HG03060 (cell line): Measurements from ENCODE around the gene IL1RN.

ENCODE experiments used
- ATAC-seq: cut with Tn5 transposase; IDR thresholded peaks from one replicate; pipeline ENCODE4 v1.9.1; 2021; ENCODE audit warnings: low read depth, moderate number of reproducible peaks; ENCODE audit not compliant: unreplicated experiment

Gene IL1RN

DNA sequence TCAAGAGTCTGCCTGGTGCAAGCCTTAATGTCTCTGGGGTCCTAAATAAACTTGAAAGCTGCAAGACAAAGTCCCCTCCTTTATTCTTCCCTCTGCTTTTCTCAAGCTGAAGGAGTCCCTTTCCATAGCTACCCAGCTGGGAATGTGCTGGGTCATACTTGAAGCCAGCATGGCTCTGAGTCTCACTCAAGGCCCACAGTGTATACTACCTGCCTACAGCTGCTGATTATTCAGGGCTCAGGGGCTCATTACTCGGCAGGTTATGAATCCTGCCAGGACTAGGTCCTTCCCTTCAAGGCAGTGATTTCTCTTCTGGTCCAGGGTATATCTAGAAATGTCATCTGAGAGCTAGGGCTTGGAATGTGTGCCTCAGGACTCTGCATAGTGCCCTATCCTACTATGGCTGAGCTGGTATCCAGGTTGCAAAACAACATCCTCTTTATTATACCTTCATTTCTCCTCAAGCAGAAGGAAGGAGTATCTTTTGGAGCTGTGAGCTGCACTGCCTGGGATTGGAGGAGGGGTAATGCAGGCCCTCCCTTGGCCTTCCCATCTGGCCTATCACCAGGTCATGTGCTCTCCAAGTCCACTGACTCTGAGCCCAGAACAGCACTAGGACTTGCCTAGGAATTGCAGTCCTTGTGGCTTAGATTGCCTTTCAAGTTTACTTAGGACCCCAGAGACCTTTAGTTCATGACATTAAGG, 22.3 kb downstream of the IL1RN start:
- no peak for ATAC-seq

DNA sequence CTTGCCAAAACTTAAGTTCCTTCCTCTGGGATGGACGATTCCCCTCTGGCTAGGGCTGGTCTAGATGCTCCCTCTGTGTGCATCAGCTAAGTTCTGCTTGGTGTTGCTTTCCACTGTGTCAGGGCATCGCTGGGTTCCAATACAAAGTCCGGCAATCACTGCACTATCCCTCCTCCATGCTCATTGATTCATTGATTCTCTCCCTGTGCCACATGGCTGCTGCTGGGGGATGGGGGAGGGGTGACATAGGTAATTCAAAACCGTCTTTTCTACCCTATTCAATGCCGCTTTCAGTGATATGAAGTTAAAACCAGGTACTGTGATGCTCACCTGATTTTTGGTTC, 22.8 kb downstream of the IL1RN start:
- no peak for ATAC-seq

DNA sequence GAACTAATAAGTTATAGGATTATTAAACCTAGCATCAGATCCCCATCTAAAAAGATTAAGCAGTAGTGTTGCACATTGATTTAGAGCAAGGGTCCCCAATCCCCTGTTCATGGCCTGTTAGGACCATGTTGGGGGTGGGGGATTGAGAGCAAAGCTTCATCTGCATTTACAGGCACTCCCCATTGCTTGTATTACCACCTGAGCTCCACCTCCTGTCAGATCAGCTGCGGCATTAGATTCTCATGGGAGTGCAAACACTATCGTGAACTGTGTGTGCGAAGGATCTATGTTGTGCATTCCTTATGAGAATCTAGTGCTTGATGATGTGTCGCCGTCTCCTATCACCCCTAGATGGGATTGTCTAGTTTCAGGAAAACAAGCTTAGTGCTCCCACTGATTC, 27.9 kb downstream of the IL1RN start:
- ATAC-seq = no peak

DNA sequence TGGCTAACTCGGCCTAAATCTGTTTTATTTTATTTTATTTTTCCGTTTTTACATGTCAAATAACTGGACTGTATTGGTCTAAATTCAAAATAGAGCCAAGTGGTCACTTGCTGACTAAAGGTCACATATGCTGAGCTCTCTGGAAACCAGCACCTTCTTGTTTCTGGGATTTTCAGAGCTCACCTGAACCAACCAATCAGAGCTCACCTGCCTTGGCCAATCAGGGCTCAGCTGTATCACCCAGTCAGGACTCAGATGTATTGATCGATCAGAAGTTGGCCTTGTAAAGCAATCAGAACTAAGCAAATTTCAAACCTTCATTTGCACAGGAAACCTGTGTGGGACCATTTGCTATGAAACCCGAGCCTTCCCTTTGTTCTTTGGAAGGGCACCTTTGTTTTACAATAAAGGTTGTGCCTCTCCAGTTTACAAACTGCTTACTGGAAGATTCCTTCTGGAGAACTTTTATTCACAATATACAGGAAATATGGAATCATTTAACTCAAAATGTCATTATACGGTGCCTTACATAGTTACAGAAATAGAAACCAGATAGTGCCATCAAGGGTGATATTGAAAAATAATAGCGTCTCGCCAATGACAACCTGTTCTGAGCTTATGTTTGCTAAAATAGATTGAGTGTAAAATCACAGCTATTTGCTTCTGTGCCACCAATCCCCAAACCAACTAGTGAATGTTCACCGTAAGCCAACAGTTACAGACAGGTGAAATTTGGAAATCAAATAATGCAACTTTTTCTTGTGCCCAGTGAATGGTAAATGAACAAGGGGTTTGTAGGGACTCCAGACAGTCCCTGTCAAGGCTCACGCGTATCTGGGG, 29.1 kb downstream of the IL1RN start:
- no peak for ATAC-seq

DNA sequence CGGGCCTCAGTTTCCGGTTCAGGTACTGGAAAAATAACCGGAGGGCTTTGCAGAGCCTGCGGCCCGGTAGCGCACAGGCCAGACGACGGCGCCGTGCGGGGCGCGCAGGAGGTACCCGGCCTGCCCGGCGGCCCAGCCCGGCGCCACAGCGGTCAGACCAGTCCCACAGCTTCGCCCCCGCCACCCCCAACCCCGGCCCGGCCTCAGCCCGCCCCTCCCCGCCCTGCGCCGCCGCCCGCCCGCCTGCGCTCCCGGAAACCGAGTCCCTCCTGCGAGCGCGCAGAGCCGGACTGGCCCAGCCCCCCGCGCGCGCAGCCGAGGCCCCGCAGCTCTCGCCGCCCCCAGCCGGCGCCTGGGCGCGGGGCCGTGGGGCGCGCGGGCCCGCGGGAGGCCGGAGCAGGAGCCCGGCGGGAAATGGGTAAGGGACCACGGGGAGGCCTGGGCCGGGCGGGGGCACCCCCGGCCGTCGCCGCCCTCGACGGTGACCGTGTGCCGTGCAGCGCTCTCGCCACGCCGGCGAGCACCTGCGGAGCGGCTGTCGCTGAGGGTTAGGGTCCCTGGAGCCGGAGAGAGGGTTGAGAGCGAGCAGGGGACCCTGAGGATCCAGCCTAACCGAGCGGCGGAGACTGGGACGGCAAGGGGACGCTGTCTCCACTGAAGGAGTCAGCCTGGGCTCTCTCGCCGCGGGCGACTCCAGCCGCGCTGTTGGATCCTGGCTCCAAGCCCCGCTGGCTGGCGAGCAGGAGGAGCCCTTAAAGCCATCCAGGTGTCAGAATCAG, 29.9 kb downstream of the IL1RN start:
- ATAC-seq = no peak

DNA sequence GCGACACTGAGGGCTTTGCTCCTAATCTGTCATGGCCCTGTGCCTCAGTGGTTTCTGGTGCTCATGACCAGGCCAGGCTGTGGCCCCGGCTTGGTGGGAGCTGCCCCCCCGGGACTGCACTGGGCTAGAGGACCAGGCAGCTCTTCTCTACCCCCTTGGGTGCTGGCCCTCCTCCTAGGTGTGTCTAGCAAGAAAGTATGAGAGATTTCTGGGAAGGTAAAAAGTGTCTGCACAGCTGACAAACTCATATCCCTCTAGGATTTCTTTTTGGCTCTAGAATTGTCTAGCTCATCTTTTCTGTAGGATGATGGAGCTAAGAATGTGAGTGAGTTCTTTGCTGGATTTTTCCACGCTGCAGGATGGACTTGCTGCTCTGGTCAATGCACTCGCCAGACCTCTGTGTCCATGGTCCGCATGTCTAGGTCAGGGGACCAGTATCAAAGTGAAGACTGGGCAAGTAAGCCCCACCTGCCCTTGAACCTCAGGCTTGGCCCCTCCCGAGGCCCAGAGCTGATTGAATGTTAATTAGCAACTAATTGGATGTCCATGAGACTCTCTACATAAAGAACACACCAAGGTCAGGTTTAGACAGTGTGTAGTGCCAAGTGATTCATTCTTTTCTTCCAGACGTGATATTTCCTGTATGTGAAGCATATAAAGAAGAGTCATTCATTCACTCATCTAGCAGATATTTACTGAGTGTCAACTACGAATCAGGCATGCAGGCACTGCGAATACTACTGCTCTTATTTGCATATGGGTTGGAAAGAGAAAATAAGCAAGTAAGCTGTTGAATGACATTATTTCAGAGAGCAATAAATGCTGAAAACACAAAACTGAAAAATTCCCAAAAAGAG, 30.7 kb downstream of the IL1RN start:
- ATAC-seq = no peak

DNA sequence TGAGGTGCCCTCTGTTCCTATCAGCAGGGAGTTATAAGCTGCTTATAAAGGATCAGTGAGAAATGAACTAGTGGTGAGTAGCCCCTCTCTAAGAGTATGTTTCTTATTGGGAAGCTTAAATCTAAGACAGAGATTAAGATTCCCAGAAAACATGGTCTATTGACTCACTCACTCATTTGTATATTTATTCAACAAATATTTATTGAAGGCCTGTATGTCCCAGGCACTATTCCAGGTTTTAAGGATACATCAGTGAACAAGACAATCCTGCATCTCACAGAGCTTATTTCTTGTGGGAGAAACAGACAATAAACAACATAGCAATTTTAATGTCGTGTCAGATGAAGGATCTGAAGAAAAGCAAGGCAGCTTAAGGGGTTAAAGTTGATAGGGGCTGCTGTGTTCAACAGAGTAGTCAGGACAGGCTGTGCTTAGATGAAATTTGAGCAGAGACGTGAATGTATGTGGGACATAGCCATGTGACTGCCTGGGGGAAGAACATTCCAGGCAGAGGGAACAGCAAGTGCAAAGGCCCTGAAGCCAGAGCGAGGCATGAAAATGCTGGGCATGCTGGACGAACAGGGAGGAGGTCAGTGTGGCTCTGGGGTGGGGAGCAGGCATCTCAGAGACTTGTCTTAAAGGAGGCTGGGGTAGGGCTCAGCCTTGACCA, 31.6 kb downstream of the IL1RN start:
- no peak for ATAC-seq

DNA sequence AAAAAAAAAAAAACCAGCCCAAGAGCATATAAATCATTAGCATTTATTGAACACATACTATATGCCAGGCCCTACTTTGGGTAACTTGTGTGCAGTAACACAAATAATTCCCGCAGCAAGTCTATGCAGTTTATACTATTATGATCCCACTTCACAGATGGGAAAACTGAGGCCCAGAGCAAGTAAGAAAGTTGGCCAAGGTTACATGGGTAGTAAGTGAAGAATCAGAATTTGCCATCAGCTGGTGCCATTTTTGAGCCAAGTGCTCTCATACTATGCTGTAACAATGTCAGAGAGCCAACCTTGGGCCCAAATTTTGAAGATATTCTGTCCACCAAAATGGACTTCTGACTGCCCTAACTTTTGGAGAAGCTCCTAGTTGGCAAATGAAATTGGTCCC, 32.9 kb downstream of the IL1RN start:
- ATAC-seq = no peak

DNA sequence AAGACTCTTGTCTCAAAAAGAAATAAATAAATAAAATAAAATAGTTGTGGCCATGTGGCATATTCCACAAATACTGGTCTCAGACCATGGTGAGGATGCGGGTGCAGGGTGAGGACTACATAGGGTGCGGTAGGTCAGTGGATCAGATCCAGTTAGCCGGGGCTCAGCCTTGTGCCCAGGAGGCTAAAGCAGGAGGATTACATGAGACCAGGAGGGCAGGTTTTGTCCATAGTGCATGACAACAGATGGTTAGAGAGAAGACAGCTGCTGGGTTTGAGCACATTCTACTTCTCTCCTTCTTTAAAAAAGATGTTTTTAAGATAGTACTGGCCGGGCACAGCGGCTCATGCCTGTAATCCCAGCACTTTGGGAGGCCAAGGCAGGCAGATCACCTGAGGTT, 33.6 kb downstream of the IL1RN start:
- no peak for ATAC-seq

DNA sequence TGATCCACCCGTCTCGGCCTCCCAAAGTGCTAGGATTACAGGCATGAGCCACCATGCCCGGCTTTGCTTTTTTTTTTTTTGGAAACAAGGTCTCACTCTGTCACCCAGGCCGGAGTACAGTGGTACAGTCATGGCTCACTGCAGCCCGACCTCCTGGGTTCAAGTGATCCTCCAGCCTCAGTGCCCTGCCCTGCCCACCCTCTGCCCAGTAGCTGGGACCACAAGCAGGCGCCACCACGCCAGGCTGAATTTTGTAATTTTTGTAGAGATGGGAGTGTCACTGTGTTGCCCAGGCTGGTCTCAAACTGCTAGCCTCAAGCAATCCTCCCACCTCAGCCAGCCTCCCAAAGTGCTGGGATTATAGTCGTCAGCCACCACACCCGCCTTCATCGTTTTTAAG, 34.8 kb downstream of the IL1RN start:
- ATAC-seq = no peak

DNA sequence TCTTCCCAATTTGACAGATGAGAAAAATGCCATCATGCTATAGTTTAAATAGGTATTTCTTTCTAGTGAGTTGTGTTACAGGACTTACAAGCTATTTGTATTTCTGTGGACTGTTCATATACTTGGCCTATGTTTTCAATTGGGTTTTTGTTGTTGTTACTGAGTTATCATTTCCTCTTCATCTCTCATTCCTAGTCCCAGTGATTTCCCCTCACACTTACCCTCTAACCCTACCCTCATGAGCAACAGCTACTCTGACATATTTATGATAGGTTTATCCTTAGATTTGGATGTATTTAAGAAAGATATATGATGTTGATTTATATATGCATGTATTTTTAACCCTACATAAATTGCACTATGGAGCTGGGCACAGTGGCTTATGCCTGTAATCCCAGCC, 35.5 kb downstream of the IL1RN start:
- ATAC-seq = no peak

DNA sequence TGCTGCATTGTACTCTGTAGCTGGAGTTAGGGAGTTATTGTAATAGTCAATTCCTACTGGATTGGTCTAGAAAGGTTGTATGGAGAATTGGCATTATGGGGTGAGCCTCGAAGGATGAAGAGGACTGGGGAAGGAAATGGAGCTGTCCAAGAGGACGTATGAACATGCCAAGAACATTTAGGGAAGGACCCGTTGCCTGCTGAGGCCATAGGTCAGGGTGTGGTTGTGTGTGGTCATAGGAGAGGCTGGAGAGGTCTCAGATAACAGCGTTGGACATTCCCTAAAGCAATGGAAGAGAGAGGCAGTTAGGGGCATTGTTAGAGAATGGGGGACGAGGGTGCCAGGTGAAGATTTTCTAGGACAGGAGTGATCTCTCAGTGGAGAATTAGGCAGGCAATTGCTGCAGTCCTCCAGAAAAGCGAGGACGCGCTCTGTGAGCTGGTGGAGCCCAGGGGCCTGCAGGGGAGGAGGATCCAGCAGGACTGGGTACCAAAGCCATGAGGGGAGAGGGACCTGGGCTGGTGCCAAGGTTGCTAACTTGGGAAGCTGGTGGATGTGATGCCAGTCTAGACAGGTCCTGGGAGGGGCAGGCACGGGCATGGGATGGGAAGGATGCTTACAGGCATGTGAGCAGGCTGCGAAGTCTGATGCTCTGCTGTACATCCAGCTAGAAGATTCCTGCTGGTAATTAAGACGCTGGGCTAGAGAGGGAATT, 37.0 kb downstream of the IL1RN start:
- no peak for ATAC-seq

DNA sequence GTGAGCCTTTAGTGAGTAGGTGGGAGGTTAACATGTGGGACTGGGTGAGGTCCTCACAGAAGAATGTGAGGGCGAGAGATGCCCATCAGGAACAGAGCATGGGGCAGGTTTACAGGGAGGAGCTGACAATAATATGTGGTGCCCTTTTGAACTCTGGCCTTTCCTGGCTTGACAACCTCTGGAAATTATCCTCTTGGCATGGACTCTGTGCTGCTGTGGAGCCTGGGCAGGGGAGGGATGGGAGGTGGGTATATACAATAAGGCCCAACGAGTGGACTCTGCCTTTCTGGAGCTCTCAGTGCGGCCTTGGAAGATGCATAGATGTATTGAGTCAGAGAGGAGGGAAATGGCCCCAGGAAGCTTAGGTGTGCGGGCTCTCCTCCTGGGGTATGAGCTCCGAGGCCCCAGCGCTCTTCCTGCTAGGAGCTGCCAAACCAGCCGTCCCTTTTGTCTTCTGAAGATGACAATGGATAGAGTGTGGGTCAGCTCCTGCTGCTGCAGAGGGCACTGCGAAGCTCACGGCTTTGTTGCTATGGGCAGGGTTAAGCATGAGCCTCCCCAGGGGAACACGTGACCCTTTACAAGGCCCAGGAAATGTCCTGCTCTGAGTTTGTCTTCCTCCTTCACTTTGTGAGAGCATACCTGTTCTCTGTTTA, 37.7 kb downstream of the IL1RN start:
- no peak for ATAC-seq

DNA sequence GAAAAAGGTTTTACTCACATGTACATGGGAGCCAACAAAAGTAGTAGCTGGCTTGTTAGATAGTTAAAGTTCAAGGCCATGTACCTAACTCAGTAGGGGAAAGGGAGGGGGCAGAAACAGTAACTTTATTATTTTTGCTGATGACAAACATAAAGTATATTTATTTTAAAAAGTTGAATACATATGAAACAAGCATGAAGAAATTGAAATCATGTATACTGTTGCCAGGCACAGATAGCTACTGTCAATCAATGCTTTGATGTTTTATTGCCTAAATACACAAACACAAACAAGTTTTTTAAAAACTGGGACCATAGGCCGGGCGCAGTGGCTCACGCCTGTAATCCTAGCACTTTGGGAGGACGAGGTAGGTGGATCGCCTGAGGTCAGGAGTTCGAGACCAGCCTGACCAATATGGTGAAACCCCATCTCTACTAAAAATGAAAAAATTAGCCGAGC, 38.8 kb downstream of the IL1RN start:
- no peak for ATAC-seq

DNA sequence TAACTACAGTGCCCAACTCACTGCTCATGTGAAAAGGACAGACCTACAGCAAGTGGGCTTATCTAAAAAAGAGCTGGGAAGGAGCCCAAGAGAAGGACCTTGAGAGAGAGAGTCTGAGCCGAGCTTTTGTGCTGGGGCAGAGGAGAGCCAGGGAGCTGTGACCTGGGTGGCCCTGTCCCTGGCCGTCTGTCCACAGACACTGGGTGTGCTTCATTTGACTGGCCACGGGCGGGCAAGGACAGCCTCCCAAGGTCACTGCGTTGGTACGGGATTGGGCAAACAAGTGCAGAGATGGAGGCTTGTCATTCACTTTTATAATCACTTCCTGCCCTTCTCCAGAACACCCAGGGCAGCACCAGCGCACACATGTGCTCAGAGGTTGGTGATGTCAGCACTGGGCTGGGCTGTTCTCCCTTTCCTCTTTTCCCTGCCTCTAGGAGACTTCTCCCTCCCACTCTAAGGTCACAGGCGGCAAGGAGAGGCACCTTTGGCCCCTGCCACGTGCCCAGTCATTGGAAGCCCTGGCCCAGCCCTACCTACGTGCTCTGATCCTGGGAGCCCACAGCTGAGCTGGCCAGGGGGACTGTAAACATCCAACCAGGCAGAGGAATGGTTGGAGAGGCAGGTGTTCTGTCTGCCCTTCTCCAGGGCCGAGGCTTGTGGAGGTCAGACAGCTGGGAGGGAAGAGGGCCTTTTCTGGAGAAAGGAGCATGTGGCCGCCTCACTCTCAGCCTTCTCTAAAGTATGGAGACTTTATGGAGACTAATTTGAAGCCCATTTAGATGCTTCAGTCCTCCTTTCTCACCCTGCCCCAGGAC, 39.9 kb downstream of the IL1RN start:
- no peak for ATAC-seq

DNA sequence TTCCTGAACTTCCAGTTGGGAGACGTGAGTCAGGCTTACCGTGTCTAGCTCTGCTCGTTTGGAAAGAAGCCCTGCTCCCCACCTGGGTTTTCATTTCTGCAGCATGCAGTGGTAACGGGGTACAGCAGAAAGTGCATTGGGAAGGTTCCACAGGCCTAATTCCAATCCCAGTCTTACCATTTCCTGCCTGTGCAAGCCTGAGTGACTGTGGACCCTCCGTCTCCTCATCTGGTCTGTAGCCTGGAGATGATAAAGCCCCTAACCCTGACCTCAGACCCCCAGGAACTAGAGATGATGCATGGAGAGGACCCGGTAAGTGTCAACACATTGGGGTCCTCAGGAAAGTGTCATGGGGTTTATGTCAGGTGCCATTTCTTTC, 40.6 kb downstream of the IL1RN start:
- ATAC-seq = no peak

DNA sequence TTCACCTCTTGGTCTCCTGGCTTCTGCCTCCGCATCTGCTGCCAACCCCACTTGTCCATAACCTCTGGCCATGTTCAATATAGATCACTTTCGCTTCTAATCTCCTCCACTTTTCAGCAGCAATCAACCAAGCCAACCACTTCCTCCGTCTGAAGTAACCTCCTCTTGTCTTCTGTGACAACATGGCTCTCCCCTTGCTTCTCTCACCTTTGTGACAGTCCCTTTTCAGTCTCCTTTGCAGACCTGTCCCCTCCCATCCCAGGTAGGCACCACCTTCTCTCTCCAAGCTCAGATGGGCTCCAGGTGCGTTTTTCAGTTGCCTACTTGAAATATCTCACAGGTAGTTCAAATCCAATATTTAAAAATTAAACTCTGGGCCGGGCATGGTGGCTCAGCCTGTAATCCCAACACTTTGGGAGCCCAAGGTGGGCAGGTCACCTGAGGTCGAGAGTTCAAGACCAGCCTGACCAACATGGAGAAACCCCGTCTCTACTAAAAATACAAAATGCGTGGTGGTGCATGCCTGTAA, 41.7 kb downstream of the IL1RN start:
- no peak for ATAC-seq

DNA sequence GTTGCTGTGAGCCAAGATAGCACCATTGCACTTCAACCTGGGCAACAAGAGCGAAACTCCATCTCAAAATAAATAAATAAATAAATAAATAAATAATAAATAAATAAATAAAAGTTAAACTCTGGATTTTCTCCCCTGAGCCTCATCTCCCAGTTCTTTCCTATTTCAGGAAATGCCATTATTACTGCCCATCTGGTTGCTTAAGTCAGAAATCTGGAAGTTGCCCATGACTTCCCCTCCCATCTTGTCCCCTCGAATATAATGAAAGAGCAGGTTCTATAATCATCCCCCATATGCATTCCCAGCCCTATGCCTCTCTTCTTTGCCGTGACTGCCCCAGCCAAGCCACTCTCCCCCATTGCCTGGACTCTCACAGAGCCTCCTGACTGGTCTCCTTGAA, 42.2 kb downstream of the IL1RN start:
- no peak for ATAC-seq
